Natural killer cell (primary cell): Measurements from ENCODE around the gene ZNRF3. TPM values are rescaled to one million over a fixed set of nuclear protein-coding genes. Genes with fewer than 3 reads are reported as not detected.

Experiments
- ATAC-seq, 3 donors: fragments of 150-1000 bp in 2 of 3; fragments of 200-7000 bp in 1 of 3; cut with Tn5 transposase; 1 replicate in 1 of 3; 2 replicates in 2 of 3; pipeline ENCODE4 v1.10.0; 2021; ENCODE audit warnings: mild to moderate bottlenecking in 2 of 3, moderate library complexity in 2 of 3
- DNase-seq, 2 donors: peaks; one replicate each; pipeline versions ENCODE4 v3.0.0 to v3.0.0-alpha.2; 2013 to 2021; ENCODE audit warnings: mixed read lengths in 1 of 2
- H3K27ac ChIP-seq: one replicate; pipeline ENCODE4 v1.5.1; 2013; ENCODE audit warnings: mild to moderate bottlenecking, low read length
- H3K27me3 ChIP-seq: one replicate; pipeline ENCODE4 v1.6.1; 2013; ENCODE audit warnings: low read length; ENCODE audit not compliant: control insufficient read depth, insufficient read depth
- H3K36me3 ChIP-seq: one replicate; pipeline ENCODE4 v1.6.1; 2013; ENCODE audit warnings: low read length; ENCODE audit not compliant: control insufficient read depth, insufficient read depth
- H3K4me1 ChIP-seq: one replicate; pipeline ENCODE4 v1.6.1; 2013; ENCODE audit warnings: low read length; ENCODE audit not compliant: control insufficient read depth, insufficient read depth
- H3K4me3 ChIP-seq: one replicate; pipeline ENCODE4 v1.5.1; 2013; ENCODE audit warnings: low read length
- H3K9me3 ChIP-seq: one replicate; pipeline ENCODE4 v1.6.1; 2013; ENCODE audit warnings: low read length; ENCODE audit not compliant: control insufficient read depth, insufficient read depth
- H3K27ac Mint-ChIP-seq, 2 donors: one replicate each; pipeline ENCODE4 v1.8.0; 2022; ENCODE audit warnings: mild to moderate bottlenecking in 2 of 2, mixed read lengths in 2 of 2, moderate library complexity in 1 of 2
- H3K27me3 Mint-ChIP-seq, 2 donors: one replicate each; pipeline ENCODE4 v1.8.0; 2022; ENCODE audit warnings: low read depth in 2 of 2, mixed read lengths in 2 of 2
- H3K36me3 Mint-ChIP-seq: one replicate; pipeline ENCODE4 v1.8.0; 2022; ENCODE audit warnings: mixed read lengths
- H3K4me1 Mint-ChIP-seq, 2 donors: one replicate each; pipeline ENCODE4 v1.8.0; 2022; ENCODE audit warnings: mixed read lengths in 2 of 2
- H3K4me3 Mint-ChIP-seq: one replicate; pipeline ENCODE4 v1.8.0; 2022; ENCODE audit warnings: mild to moderate bottlenecking, moderate library complexity, mixed read lengths
- H3K9me3 Mint-ChIP-seq, 2 donors: one replicate each; pipeline ENCODE4 v1.8.0; 2022; ENCODE audit warnings: mixed read lengths in 2 of 2
- WGBS: methylation state at CpG from one replicate; pipeline ENCODE4 v1.1.7; 2013; ENCODE audit warnings: missing lambda C conversion rate; ENCODE audit not compliant: insufficient coverage; 5-methylcytosine and 5-hydroxymethylcytosine counted together
- intact Hi-C: fragments of 100-400 bp; cut with micrococcal nuclease; formaldehyde crosslinking; loops from one replicate; pipeline ENCODE4 v1.14.2; 2022
- total RNA-seq, 4 donors: library from RNA; stranded (reverse); fragments of 120-200 nt in 1 of 4; gene quantifications; one replicate each; pipeline versions ENCODE4 v1.2.3 to v1.2.4, GENCODE V29; 2013 to 2022
- TF ChIP-seq, protein P1 (sequence below): fragments of 200-600 bp; IDR thresholded peaks from one replicate; pipeline ENCODE4 v1.8.0; 2022; ENCODE audit warnings: antibody characterized with exemption

ZNRF3 gene
- total RNA-seq, 3 donors from 2014 or later (not counting 1 experiment from before 2014, with no cell fraction given): 0.23 to 0.34 (median 0.33) TPM

- TF ChIP-seq, protein P1, sequence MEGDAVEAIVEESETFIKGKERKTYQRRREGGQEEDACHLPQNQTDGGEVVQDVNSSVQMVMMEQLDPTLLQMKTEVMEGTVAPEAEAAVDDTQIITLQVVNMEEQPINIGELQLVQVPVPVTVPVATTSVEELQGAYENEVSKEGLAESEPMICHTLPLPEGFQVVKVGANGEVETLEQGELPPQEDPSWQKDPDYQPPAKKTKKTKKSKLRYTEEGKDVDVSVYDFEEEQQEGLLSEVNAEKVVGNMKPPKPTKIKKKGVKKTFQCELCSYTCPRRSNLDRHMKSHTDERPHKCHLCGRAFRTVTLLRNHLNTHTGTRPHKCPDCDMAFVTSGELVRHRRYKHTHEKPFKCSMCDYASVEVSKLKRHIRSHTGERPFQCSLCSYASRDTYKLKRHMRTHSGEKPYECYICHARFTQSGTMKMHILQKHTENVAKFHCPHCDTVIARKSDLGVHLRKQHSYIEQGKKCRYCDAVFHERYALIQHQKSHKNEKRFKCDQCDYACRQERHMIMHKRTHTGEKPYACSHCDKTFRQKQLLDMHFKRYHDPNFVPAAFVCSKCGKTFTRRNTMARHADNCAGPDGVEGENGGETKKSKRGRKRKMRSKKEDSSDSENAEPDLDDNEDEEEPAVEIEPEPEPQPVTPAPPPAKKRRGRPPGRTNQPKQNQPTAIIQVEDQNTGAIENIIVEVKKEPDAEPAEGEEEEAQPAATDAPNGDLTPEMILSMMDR: no peak
- no peaks in the 10 kb centered on the region for H3K9me3 Mint-ChIP-seq
- ATAC-seq (no peak), DNase-seq (no peak)
- no peak overlapping the region for H3K4me3 ChIP-seq
- no peak overlapping the region for H3K27ac ChIP-seq
- H3K27ac Mint-ChIP-seq: no peak overlapping the region
- H3K9me3 ChIP-seq: no peaks in the 10 kb centered on the region
- no peaks in the 10 kb centered on the region for H3K4me1 ChIP-seq
- H3K36me3 Mint-ChIP-seq: no peaks in the 10 kb centered on the region
- intact Hi-C loops: no loop called here
- H3K4me3 Mint-ChIP-seq: no peak overlapping the region
- peaks cover 0 to under 1% of the 10 kb centered on the region in 2 donors for H3K4me1 Mint-ChIP-seq
- H3K27me3 ChIP-seq: no peaks in the 10 kb centered on the region
- WGBS: 96% methylated on average over 3 of the region's 3 CpGs
- no peaks in the 10 kb centered on the region for H3K36me3 ChIP-seq
- peaks cover 15 to 28% of the 10 kb centered on the region in 2 donors for H3K27me3 Mint-ChIP-seq
Measured at GRCh38 chr22:28915969-28916368, 32.6 kb downstream of the ZNRF3 start.

GRCh38 chr22:28917747-28918549, 34.6 kb downstream of the ZNRF3 start:
- TF ChIP-seq, protein P1: no peak
- 52% methylated on average over 11 of the region's 12 CpGs for WGBS
- Histone ChIP-seq H3K9me3 (no peaks in the 10 kb centered on the region), H3K36me3 (no peaks in the 10 kb centered on the region), H3K4me1 (no peaks in the 10 kb centered on the region), H3K27ac (no peak overlapping the region), H3K4me3 (no peak overlapping the region), H3K27me3 (no peaks in the 10 kb centered on the region)
- no peaks in the 10 kb centered on the region for H3K4me1 Mint-ChIP-seq
- no peak overlapping the region for H3K4me3 Mint-ChIP-seq
- ATAC-seq (no peak), DNase-seq (no peak)
- H3K9me3 Mint-ChIP-seq: no peaks in the 10 kb centered on the region
- H3K36me3 Mint-ChIP-seq: no peaks in the 10 kb centered on the region
- peaks cover 30 to 40% of the 10 kb centered on the region in 2 donors for H3K27me3 Mint-ChIP-seq
- no peak overlapping the region for H3K27ac Mint-ChIP-seq
- intact Hi-C loops: no loop called here

GRCh38 chr22:28918550-28919271, 35.3 kb downstream of the ZNRF3 start:
- peaks cover 3% of the 10 kb centered on the region for H3K27me3 ChIP-seq
- no peaks in the 10 kb centered on the region for H3K4me1 ChIP-seq
- WGBS: 88% methylated on average over 6 of the region's 6 CpGs
- TF ChIP-seq, protein P1: no peak
- H3K36me3 ChIP-seq: no peaks in the 10 kb centered on the region
- H3K27ac ChIP-seq: no peak overlapping the region
- Mint-ChIP-seq H3K27ac (no peak overlapping the region), H3K4me1 (no peaks in the 10 kb centered on the region), H3K4me3 (no peak overlapping the region), H3K27me3 (peaks cover 38 to 40% of the 10 kb centered on the region in 2 donors), H3K36me3 (no peaks in the 10 kb centered on the region), H3K9me3 (no peaks in the 10 kb centered on the region)
- intact Hi-C loops: no loop called here
- DNase-seq (no peak), ATAC-seq (no peak)
- no peak overlapping the region for H3K4me3 ChIP-seq
- H3K9me3 ChIP-seq: no peaks in the 10 kb centered on the region
